ENCODE results near the gene PAX7.

Gene PAX7

GRCh38 chr1:18776777-18777176 is 146.1 kb downstream of the PAX7 start:
- H3K4me3 ChIP-seq (replicated peaks; ENCODE audit: insufficient read depth, low read length) = no peak overlapping the region
- no peak for DNase-seq (ENCODE audit: low read depth in 1 of 2, low spot score in 1 of 2)
- TF ChIP-seq CTCF (IDR thresholded peaks at IDR 0.05; ENCODE audit: insufficient read depth, low read length) = no peak
- no peak for TF ChIP-seq SPI1 (IDR thresholded peaks at IDR 0.05; ENCODE audit: borderline replicate concordance, low read depth)
- no peak for TF ChIP-seq REST (IDR thresholded peaks at IDR 0.05; ENCODE audit: insufficient replicate concordance, low read depth)
- H3K27me3 ChIP-seq (ENCODE audit: insufficient read depth, poor library complexity, severe bottlenecking) = peaks cover 5% of the 10 kb centered on the region
- no peak overlapping the region for H3K27ac ChIP-seq (replicated peaks)

GRCh38 chr1:18778437-18778836 is 147.8 kb downstream of the PAX7 start:
- TF ChIP-seq GABPA (IDR thresholded peaks at IDR 0.05; ENCODE audit: low read depth) (no peak), CTCF (IDR thresholded peaks at IDR 0.05; ENCODE audit: insufficient read depth, low read length) (no peak), SPI1 (IDR thresholded peaks at IDR 0.05; ENCODE audit: borderline replicate concordance, low read depth) (no peak), REST (IDR thresholded peaks at IDR 0.05; ENCODE audit: insufficient replicate concordance, low read depth) (no peak), POLR2AphosphoS5 (IDR thresholded peaks at IDR 0.05; ENCODE audit: low read depth) (no peak)
- H3K4me3 ChIP-seq (replicated peaks; ENCODE audit: insufficient read depth, low read length) = no peak overlapping the region
- no peak for DNase-seq (ENCODE audit: low read depth in 1 of 2, low spot score in 1 of 2)
- no peak overlapping the region for H3K27ac ChIP-seq (replicated peaks)
- H3K27me3 ChIP-seq (ENCODE audit: insufficient read depth, poor library complexity, severe bottlenecking) = no peaks in the 10 kb centered on the region

- no peak for TF ChIP-seq CTCF (IDR thresholded peaks at IDR 0.05; ENCODE audit: insufficient read depth, low read length)
- no peak for TF ChIP-seq POLR2AphosphoS5 (IDR thresholded peaks at IDR 0.05; ENCODE audit: low read depth)
- no peak for TF ChIP-seq SPI1 (IDR thresholded peaks at IDR 0.05; ENCODE audit: borderline replicate concordance, low read depth)
- TF ChIP-seq GABPA (IDR thresholded peaks at IDR 0.05; ENCODE audit: low read depth) = no peak
- TF ChIP-seq REST (IDR thresholded peaks at IDR 0.05; ENCODE audit: insufficient replicate concordance, low read depth) = no peak
- Histone ChIP-seq H3K4me3 (replicated peaks; ENCODE audit: insufficient read depth, low read length) (no peak overlapping the region), H3K27ac (replicated peaks) (no peak overlapping the region), H3K27me3 (ENCODE audit: insufficient read depth, poor library complexity, severe bottlenecking) (peaks cover 4% of the 10 kb centered on the region)
- DNase-seq (ENCODE audit: low read depth in 1 of 2, low spot score in 1 of 2) = no peak
Measured at GRCh38 chr1:18781031-18781430, 150.4 kb downstream of the PAX7 start.

Measured in HL-60 (cell line).